GM21515 (cell line): ENCODE measurements around the gene TENM4.

ENCODE experiments used
- ATAC-seq: cut with Tn5 transposase; IDR thresholded peaks from one replicate; pipeline ENCODE4 v1.9.1; 2021; ENCODE audit not compliant: unreplicated experiment

TENM4 gene

GRCh38 chr11:78952890-78953289 lies 487.9 kb downstream of the TENM4 start:
- ATAC-seq, result no peak

- ATAC-seq, result no peak
These were observed 488.7 kb downstream of the TENM4 start for GRCh38 chr11:78952175-78952574.

- ATAC-seq, result no peak
These were observed 490.7 kb downstream of the TENM4 start for GRCh38 chr11:78949976-78950690.

- ATAC-seq, result no peak
These were observed 493.6 kb downstream of the TENM4 start for GRCh38 chr11:78946945-78947902.

- ATAC-seq, result no peak
These were observed 497.0 kb downstream of the TENM4 start for GRCh38 chr11:78943841-78944240.

GRCh38 chr11:78943154-78943553 lies 497.7 kb downstream of the TENM4 start:
- ATAC-seq, result no peak

- no peak for ATAC-seq
These were observed 499.5 kb downstream of the TENM4 start for GRCh38 chr11:78941226-78941851.

GRCh38 chr11:78940500-78941225 lies 500.2 kb downstream of the TENM4 start:
- no peak for ATAC-seq

GRCh38 chr11:78938971-78939370 lies 501.9 kb downstream of the TENM4 start:
- no peak for ATAC-seq

- ATAC-seq, result no peak
These were observed 502.8 kb downstream of the TENM4 start for GRCh38 chr11:78938036-78938435.

GRCh38 chr11:78935398-78936068 lies 505.3 kb downstream of the TENM4 start:
- ATAC-seq, result no peak

- ATAC-seq, result no peak
These were observed 507.5 kb downstream of the TENM4 start for GRCh38 chr11:78933350-78933749.

- ATAC-seq, result no peak
These were observed 508.1 kb downstream of the TENM4 start for GRCh38 chr11:78932757-78933156.

- no peak for ATAC-seq
These were observed 508.9 kb downstream of the TENM4 start for GRCh38 chr11:78931891-78932290.

GRCh38 chr11:78930810-78931523 lies 509.9 kb downstream of the TENM4 start:
- ATAC-seq, result no peak

GRCh38 chr11:78929906-78930220 lies 511.0 kb downstream of the TENM4 start:
- no peak for ATAC-seq

- ATAC-seq, result no peak
These were observed 511.5 kb downstream of the TENM4 start for GRCh38 chr11:78929207-78929905.

GRCh38 chr11:78927511-78927910 lies 513.3 kb downstream of the TENM4 start:
- ATAC-seq, result no peak

GRCh38 chr11:78926633-78927338 lies 514.0 kb downstream of the TENM4 start:
- ATAC-seq, result no peak
